Neural crest cell (in vitro differentiated cells): ENCODE data around the gene MYO5B. TPM values are rescaled to one million over a fixed set of nuclear protein-coding genes. Genes with fewer than 3 reads are reported as not detected.

Source experiments
- DNase-seq: peaks from one replicate; pipeline ENCODE4 v3.0.0; 2021; ENCODE audit warnings: low read depth, mixed read lengths, low spot score
- H3K27ac Mint-ChIP-seq: one replicate; pipeline ENCODE4 v1.8.0; 2021; ENCODE audit warnings: mild to moderate bottlenecking, mixed read lengths; ENCODE audit not compliant: unreplicated experiment
- H3K27me3 Mint-ChIP-seq: 2 replicates; pipeline ENCODE4 v1.8.0; 2021; ENCODE audit warnings: low read depth, mild to moderate bottlenecking, mixed read lengths
- H3K36me3 Mint-ChIP-seq: 2 replicates; pipeline ENCODE4 v1.8.0; 2021; ENCODE audit warnings: low read depth, mild to moderate bottlenecking, mixed read lengths
- H3K4me1 Mint-ChIP-seq: 2 replicates; pipeline ENCODE4 v1.8.0; 2021; ENCODE audit warnings: mixed read lengths
- H3K4me3 Mint-ChIP-seq: one replicate; pipeline ENCODE4 v1.8.0; 2021; ENCODE audit warnings: mild to moderate bottlenecking, mixed read lengths
- H3K9me3 Mint-ChIP-seq: 2 replicates; pipeline ENCODE4 v1.8.0; 2021; ENCODE audit warnings: mixed read lengths
- total RNA-seq: library from RNA; stranded (reverse); gene quantifications from 2 replicates; pipeline ENCODE4 v1.2.1, GENCODE V29; 2021
- TF ChIP-seq, protein P1 (sequence below): fragments of 200-600 bp; sonication (generic); conservative IDR thresholded peaks from 2 replicates; pipeline ENCODE4 v1.5.0; 2021; ENCODE audit warnings: antibody characterized with exemption, mild to moderate bottlenecking

The MYO5B gene
- total RNA-seq, 1 donor from 2014 or later = 0.40 TPM

DNA sequence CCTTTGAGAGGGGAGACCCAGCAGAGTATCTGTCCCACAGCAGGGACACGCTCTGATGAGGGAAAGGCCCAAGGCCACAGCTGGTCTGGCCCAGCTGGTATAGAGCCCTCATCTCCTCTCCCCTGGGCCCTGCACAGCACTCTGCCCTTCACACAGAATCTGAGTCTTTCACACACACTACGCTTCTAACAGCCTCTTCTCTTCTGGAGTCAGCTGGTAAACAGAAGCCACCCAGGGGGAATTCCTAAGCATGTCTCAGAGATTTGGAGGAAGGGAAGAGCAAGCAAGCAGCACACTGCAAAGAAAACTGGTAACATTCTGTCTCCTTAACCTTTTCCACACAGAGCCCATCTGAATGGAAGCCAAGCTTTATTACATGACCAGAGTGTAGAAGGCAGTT, 260.5 kb downstream of the MYO5B start:
- Mint-ChIP-seq H3K27me3 (peaks cover 26% of the 10 kb centered on the region), H3K9me3 (no peaks in the 10 kb centered on the region), H3K36me3 (no peaks in the 10 kb centered on the region), H3K4me3 (no peak overlapping the region), H3K4me1 (no peaks in the 10 kb centered on the region), H3K27ac (no peak overlapping the region)
- DNase-seq = no peak
- TF ChIP-seq, protein P1, sequence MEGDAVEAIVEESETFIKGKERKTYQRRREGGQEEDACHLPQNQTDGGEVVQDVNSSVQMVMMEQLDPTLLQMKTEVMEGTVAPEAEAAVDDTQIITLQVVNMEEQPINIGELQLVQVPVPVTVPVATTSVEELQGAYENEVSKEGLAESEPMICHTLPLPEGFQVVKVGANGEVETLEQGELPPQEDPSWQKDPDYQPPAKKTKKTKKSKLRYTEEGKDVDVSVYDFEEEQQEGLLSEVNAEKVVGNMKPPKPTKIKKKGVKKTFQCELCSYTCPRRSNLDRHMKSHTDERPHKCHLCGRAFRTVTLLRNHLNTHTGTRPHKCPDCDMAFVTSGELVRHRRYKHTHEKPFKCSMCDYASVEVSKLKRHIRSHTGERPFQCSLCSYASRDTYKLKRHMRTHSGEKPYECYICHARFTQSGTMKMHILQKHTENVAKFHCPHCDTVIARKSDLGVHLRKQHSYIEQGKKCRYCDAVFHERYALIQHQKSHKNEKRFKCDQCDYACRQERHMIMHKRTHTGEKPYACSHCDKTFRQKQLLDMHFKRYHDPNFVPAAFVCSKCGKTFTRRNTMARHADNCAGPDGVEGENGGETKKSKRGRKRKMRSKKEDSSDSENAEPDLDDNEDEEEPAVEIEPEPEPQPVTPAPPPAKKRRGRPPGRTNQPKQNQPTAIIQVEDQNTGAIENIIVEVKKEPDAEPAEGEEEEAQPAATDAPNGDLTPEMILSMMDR = no peak

DNA sequence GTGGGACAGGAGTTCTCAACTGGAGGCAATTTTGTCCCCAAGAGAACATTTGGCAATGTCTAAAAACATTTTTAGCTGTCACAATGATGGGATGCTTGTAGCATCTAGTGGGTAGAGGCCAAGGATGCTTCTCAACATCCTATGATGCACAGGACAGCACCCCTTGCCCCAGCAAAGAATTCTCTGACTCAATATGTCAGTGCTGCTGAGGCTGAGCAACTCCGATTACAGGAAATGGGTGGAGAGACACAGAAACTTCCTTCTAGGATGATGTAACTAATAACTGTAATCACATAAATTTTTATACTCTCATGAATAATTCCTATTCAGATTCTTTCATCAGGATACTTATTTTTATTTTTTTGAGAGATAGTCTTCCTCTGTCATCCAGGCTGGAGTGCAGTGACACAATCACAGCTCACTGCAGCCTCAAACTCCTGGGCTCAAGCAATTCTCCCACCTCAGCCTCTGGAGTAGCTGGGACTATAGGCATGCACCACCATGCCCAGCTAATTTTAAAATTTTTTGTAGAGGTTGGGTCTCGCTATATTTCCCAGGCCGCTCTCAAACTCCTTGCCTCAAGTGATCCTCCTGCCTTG, 261.3 kb downstream of the MYO5B start:
- peaks cover 34% of the 10 kb centered on the region for H3K27me3 Mint-ChIP-seq
- TF ChIP-seq, protein P1 = no peak
- no peaks in the 10 kb centered on the region for H3K9me3 Mint-ChIP-seq
- no peaks in the 10 kb centered on the region for H3K4me1 Mint-ChIP-seq
- no peak for DNase-seq
- no peak overlapping the region for H3K4me3 Mint-ChIP-seq
- H3K36me3 Mint-ChIP-seq = no peaks in the 10 kb centered on the region
- H3K27ac Mint-ChIP-seq = no peak overlapping the region

DNA sequence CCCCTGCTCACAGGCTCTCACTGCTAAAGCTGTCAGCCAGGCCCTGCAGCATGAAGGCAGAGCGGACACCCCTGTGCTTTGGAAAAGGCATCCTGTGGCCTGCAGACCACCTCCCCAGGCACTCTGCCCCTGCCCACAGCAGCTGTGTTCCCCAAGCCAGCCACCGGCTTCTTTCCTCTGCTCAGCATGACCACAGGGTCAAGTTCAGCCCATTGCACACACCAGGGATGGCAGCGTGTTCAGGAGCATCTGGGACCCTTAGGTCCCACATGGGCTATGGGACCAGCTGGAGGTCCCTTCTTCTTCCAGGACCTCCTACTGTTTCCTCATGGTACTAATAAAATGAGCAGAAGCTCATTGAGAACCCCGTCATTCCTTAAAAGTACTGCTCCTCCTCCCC, 263.2 kb downstream of the MYO5B start:
- no peak overlapping the region for H3K27ac Mint-ChIP-seq
- peaks cover 3% of the 10 kb centered on the region for H3K9me3 Mint-ChIP-seq
- no peaks in the 10 kb centered on the region for H3K36me3 Mint-ChIP-seq
- TF ChIP-seq, protein P1 = no peak
- peaks cover 51% of the 10 kb centered on the region for H3K27me3 Mint-ChIP-seq
- DNase-seq = no peak
- H3K4me3 Mint-ChIP-seq = no peak overlapping the region
- no peaks in the 10 kb centered on the region for H3K4me1 Mint-ChIP-seq

DNA sequence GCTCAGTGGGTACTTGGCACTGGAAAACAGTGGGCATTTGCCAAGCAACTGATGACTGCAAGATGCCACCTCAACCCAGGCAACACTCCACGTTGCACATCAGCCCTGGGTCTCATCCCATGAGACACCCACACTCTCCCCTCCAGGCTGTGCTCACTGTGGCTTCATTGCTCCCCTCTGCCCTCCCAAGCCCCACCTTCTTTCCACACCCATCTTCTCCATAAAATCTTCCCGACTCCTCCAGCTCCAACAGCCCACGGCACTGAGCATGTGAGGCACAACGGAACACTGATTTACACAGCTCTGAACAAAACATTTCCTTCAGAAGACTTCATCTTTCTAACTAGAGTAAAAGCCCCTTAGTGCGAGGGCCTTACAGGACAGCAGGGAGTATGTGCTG, 263.8 kb downstream of the MYO5B start:
- H3K9me3 Mint-ChIP-seq = peaks cover 4% of the 10 kb centered on the region
- no peak overlapping the region for H3K27ac Mint-ChIP-seq

DNA sequence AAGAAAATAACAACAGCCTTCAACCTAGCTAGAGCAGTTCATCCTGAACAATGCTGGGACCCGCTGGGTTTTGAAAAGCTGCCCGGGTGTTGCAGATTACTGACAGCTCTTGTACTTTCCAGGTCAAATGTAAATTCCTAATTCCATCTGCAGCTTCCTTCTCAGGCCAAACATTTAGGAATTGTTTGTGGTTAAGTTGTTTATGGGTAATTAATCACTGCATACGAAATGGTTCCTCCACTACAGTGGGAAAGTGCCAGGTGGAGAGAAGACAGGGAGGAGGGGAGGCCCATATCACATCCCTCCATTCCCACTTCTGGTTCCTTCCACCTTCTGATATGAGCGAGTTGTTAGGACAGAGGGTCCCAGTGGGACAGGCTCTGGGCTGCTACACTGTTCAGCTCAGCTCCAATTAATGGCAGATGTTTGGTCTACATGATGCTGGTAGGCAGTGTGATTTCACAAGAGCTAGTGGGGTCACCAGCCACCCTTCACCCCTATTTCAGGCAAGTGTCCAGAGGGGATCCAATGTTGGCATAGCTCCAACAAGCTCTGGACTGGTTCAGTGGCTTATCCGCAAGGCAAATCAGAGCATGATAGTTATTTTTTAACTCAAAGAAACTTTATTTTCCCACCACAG, 268.7 kb downstream of the MYO5B start:
- H3K4me3 Mint-ChIP-seq = no peak overlapping the region
- H3K27me3 Mint-ChIP-seq = peaks cover 63% of the 10 kb centered on the region
- H3K9me3 Mint-ChIP-seq = peaks cover 4% of the 10 kb centered on the region
- H3K27ac Mint-ChIP-seq = no peak overlapping the region
- DNase-seq = no peak
- TF ChIP-seq, protein P1 = no peak
- no peaks in the 10 kb centered on the region for H3K36me3 Mint-ChIP-seq
- peaks cover 8% of the 10 kb centered on the region for H3K4me1 Mint-ChIP-seq

More for the DNA sequence above, 263.8 kb downstream of the MYO5B start:
- H3K27me3 Mint-ChIP-seq = peaks cover 55% of the 10 kb centered on the region
- no peaks in the 10 kb centered on the region for H3K36me3 Mint-ChIP-seq
- no peak overlapping the region for H3K4me3 Mint-ChIP-seq
- H3K4me1 Mint-ChIP-seq = peaks cover 1% of the 10 kb centered on the region
- DNase-seq = no peak
- TF ChIP-seq, protein P1 = no peak
